Measurements from ENCODE around the gene ALKBH6.
"Not testable (repeated sequence)": the region's sequence is repeated elsewhere in the genome, so short reads cannot be mapped to it uniquely, and the experiment has no call there.

The ALKBH6 gene

GRCh38 chr19:36047835-36048234 lies 33.8 kb upstream of the ALKBH6 start:
- no peaks in the 10 kb centered on the region for H3K9me3 ChIP-seq (replicated peaks; ENCODE audit: low read length)
- no peaks in the 10 kb centered on the region for H3K36me3 ChIP-seq (ENCODE audit: insufficient read depth, low read length)
- H3K4me1 ChIP-seq (ENCODE audit: control insufficient read depth, insufficient read depth, low read length) = peaks cover 9% of the 10 kb centered on the region
- H3K9ac ChIP-seq (ENCODE audit: low read depth, low read length) = no peak overlapping the region
- H3K4me3 ChIP-seq (ENCODE audit: low read length) = no peak overlapping the region
- no peaks in the 10 kb centered on the region for H3K27me3 ChIP-seq (ENCODE audit: control insufficient read depth, insufficient read depth, low read length)
- H3K4me2 ChIP-seq (ENCODE audit: low read length) = no peak overlapping the region

GRCh38 chr19:36046443-36047050 lies 32.5 kb upstream of the ALKBH6 start:
- Histone ChIP-seq H3K9ac (ENCODE audit: low read depth, low read length) (no peak overlapping the region), H3K4me2 (ENCODE audit: low read length) (no peak overlapping the region), H3K36me3 (ENCODE audit: insufficient read depth, low read length) (no peaks in the 10 kb centered on the region), H3K9me3 (replicated peaks; ENCODE audit: low read length) (no peaks in the 10 kb centered on the region), H3K4me1 (ENCODE audit: control insufficient read depth, insufficient read depth, low read length) (peaks cover 16% of the 10 kb centered on the region), H3K4me3 (ENCODE audit: low read length) (no peak overlapping the region), H3K27me3 (ENCODE audit: control insufficient read depth, insufficient read depth, low read length) (no peaks in the 10 kb centered on the region)

GRCh38 chr19:36043952-36044351 lies 29.9 kb upstream of the ALKBH6 start:
- H3K4me1 ChIP-seq (ENCODE audit: control insufficient read depth, insufficient read depth, low read length) = peaks cover 22% of the 10 kb centered on the region
- H3K27me3 ChIP-seq (ENCODE audit: control insufficient read depth, insufficient read depth, low read length) = no peaks in the 10 kb centered on the region
- no peak overlapping the region for H3K4me3 ChIP-seq (ENCODE audit: low read length)
- no peaks in the 10 kb centered on the region for H3K9me3 ChIP-seq (replicated peaks; ENCODE audit: low read length)
- no peaks in the 10 kb centered on the region for H3K36me3 ChIP-seq (ENCODE audit: insufficient read depth, low read length)
- H3K4me2 ChIP-seq (ENCODE audit: low read length) = no peak overlapping the region
- no peak overlapping the region for H3K9ac ChIP-seq (ENCODE audit: low read depth, low read length)

GRCh38 chr19:36041831-36042230 lies 27.8 kb upstream of the ALKBH6 start:
- no peaks in the 10 kb centered on the region for H3K36me3 ChIP-seq (ENCODE audit: insufficient read depth, low read length)
- H3K4me3 ChIP-seq (ENCODE audit: low read length) = peak overlapping the region; percentile 21
- no peaks in the 10 kb centered on the region for H3K9me3 ChIP-seq (replicated peaks; ENCODE audit: low read length)
- peaks cover 22% of the 10 kb centered on the region for H3K4me1 ChIP-seq (ENCODE audit: control insufficient read depth, insufficient read depth, low read length)
- no peaks in the 10 kb centered on the region for H3K27me3 ChIP-seq (ENCODE audit: control insufficient read depth, insufficient read depth, low read length)
- H3K4me2 ChIP-seq (ENCODE audit: low read length) = peak overlapping the region; percentile 56
- H3K9ac ChIP-seq (ENCODE audit: low read depth, low read length) = peak overlapping the region; percentile 25

- not testable (repeated sequence) for H3K4me3 ChIP-seq (ENCODE audit: low read length); H3K27me3 ChIP-seq (ENCODE audit: control insufficient read depth, insufficient read depth, low read length); H3K9ac ChIP-seq (ENCODE audit: low read depth, low read length); H3K36me3 ChIP-seq (ENCODE audit: insufficient read depth, low read length); H3K4me2 ChIP-seq (ENCODE audit: low read length); H3K9me3 ChIP-seq (replicated peaks; ENCODE audit: low read length)
- H3K4me1 ChIP-seq (ENCODE audit: control insufficient read depth, insufficient read depth, low read length) = peaks cover 15% of the 10 kb centered on the region
These were observed 27.1 kb upstream of the ALKBH6 start for GRCh38 chr19:36041092-36041491.

GRCh38 chr19:36040495-36040894 lies 26.5 kb upstream of the ALKBH6 start:
- Histone ChIP-seq H3K4me1 (ENCODE audit: control insufficient read depth, insufficient read depth, low read length) (peaks cover 15% of the 10 kb centered on the region), H3K4me3 (ENCODE audit: low read length) (no peak overlapping the region), H3K9me3 (replicated peaks; ENCODE audit: low read length) (no peaks in the 10 kb centered on the region), H3K4me2 (ENCODE audit: low read length) (no peak overlapping the region), H3K27me3 (ENCODE audit: control insufficient read depth, insufficient read depth, low read length) (no peaks in the 10 kb centered on the region), H3K9ac (ENCODE audit: low read depth, low read length) (no peak overlapping the region), H3K36me3 (ENCODE audit: insufficient read depth, low read length) (no peaks in the 10 kb centered on the region)

- Histone ChIP-seq H3K4me3 (ENCODE audit: low read length) (peak within 1 kb of the TSS; percentile 79), H3K9me3 (replicated peaks; ENCODE audit: low read length) (no peaks in the 10 kb centered on the region), H3K4me1 (ENCODE audit: control insufficient read depth, insufficient read depth, low read length) (peaks cover 9% of the 10 kb centered on the region), H3K4me2 (ENCODE audit: low read length) (peak within 1 kb of the TSS; percentile 100), H3K27me3 (ENCODE audit: control insufficient read depth, insufficient read depth, low read length) (no peaks in the 10 kb centered on the region), H3K36me3 (ENCODE audit: insufficient read depth, low read length) (peaks cover 6% of the 10 kb centered on the region), H3K9ac (ENCODE audit: low read depth, low read length) (peak within 1 kb of the TSS; percentile 85)
These were observed 18.5 kb upstream of the ALKBH6 start, which contains the start of gene CLIP3 for GRCh38 chr19:36032251-36033104. TSS of gene CLIP3 (minus strand) at chr19:36032873. CDS start at chr19:36032357, 516 bp downstream.

GRCh38 chr19:36031308-36031707 lies 17.3 kb upstream of the ALKBH6 start:
- H3K9me3 ChIP-seq (replicated peaks; ENCODE audit: low read length) = no peaks in the 10 kb centered on the region
- no peaks in the 10 kb centered on the region for H3K27me3 ChIP-seq (ENCODE audit: control insufficient read depth, insufficient read depth, low read length)
- peaks cover 9% of the 10 kb centered on the region for H3K4me1 ChIP-seq (ENCODE audit: control insufficient read depth, insufficient read depth, low read length)
- no peak overlapping the region for H3K9ac ChIP-seq (ENCODE audit: low read depth, low read length)
- H3K4me3 ChIP-seq (ENCODE audit: low read length) = no peak overlapping the region
- H3K4me2 ChIP-seq (ENCODE audit: low read length) = no peak overlapping the region
- H3K36me3 ChIP-seq (ENCODE audit: insufficient read depth, low read length) = peaks cover 18% of the 10 kb centered on the region

GRCh38 chr19:36030264-36031148 lies 16.5 kb upstream of the ALKBH6 start:
- peaks cover 19% of the 10 kb centered on the region for H3K36me3 ChIP-seq (ENCODE audit: insufficient read depth, low read length)
- peaks cover 9% of the 10 kb centered on the region for H3K4me1 ChIP-seq (ENCODE audit: control insufficient read depth, insufficient read depth, low read length)
- H3K27me3 ChIP-seq (ENCODE audit: control insufficient read depth, insufficient read depth, low read length) = no peaks in the 10 kb centered on the region
- no peaks in the 10 kb centered on the region for H3K9me3 ChIP-seq (replicated peaks; ENCODE audit: low read length)
- no peak overlapping the region for H3K9ac ChIP-seq (ENCODE audit: low read depth, low read length)
- H3K4me3 ChIP-seq (ENCODE audit: low read length) = no peak overlapping the region
- no peak overlapping the region for H3K4me2 ChIP-seq (ENCODE audit: low read length)

- no peaks in the 10 kb centered on the region for H3K9me3 ChIP-seq (replicated peaks; ENCODE audit: low read length)
- peaks cover 9% of the 10 kb centered on the region for H3K4me1 ChIP-seq (ENCODE audit: control insufficient read depth, insufficient read depth, low read length)
- H3K9ac ChIP-seq (ENCODE audit: low read depth, low read length) = no peak overlapping the region
- no peak overlapping the region for H3K4me2 ChIP-seq (ENCODE audit: low read length)
- H3K27me3 ChIP-seq (ENCODE audit: control insufficient read depth, insufficient read depth, low read length) = no peaks in the 10 kb centered on the region
- no peak overlapping the region for H3K4me3 ChIP-seq (ENCODE audit: low read length)
- peaks cover 31% of the 10 kb centered on the region for H3K36me3 ChIP-seq (ENCODE audit: insufficient read depth, low read length)
These were observed 14.5 kb upstream of the ALKBH6 start for GRCh38 chr19:36028313-36029041.

- no peaks in the 10 kb centered on the region for H3K9me3 ChIP-seq (replicated peaks; ENCODE audit: low read length)
- no peak overlapping the region for H3K9ac ChIP-seq (ENCODE audit: low read depth, low read length)
- H3K4me1 ChIP-seq (ENCODE audit: control insufficient read depth, insufficient read depth, low read length) = peaks cover 3% of the 10 kb centered on the region
- no peak overlapping the region for H3K4me2 ChIP-seq (ENCODE audit: low read length)
- no peaks in the 10 kb centered on the region for H3K27me3 ChIP-seq (ENCODE audit: control insufficient read depth, insufficient read depth, low read length)
- H3K4me3 ChIP-seq (ENCODE audit: low read length) = no peak overlapping the region
- peaks cover 37% of the 10 kb centered on the region for H3K36me3 ChIP-seq (ENCODE audit: insufficient read depth, low read length)
These were observed 13.7 kb upstream of the ALKBH6 start for GRCh38 chr19:36027696-36028095.
